NCI-H446 treated with DMSO at 0.1 percent for 48 hours (cell line): Measurements from ENCODE around the gene VPS35.
A peak's percentile ranks its signal among the peaks of the same experiment; 100 is the strongest.

Source experiments
- DNase-seq: peaks from one replicate; lab custom pipeline; 2025; lab: John Stamatoyannopoulos, UW

The VPS35 gene

DNA sequence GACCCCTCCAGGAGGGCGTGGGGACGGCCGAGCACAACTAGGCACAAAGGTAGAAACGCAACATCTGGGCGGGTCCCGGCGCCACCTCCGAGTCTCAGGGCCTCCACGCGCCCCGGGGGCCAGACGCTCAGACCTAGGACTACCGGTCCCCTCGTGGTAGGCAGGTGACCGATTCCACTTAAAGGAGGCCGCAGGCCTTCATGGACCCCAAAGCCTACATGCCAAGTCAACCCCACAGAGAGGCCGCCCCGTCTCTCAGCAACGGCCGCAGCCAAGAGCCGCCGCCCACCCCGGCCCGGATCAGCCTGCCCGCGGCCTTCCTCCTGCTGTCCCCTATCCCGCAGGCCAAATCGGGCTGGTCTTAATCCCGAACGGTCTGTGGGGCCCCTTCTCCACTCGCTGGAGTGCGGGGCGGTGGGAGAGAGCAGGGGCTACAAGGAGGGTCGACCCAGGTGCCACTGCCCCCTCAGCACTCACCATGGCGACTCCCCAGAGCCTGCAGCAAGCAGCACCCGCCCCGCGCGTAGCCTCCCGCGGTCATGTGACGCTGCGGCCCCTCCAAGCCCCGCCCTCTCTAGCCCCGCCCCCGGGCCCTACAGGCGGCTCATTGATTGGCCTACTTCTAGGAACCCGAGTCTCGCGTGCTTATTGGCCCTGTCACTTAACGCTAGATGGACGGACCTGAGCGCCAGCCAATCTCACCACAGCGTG is at the start of gene VPS35:
TSS of gene VPS35 (minus strand) at position 525 of the 711 bp plus-strand sequence. CDS start at position 480, 45 bp downstream.
- DNase-seq: peak; percentile 93

DNA sequence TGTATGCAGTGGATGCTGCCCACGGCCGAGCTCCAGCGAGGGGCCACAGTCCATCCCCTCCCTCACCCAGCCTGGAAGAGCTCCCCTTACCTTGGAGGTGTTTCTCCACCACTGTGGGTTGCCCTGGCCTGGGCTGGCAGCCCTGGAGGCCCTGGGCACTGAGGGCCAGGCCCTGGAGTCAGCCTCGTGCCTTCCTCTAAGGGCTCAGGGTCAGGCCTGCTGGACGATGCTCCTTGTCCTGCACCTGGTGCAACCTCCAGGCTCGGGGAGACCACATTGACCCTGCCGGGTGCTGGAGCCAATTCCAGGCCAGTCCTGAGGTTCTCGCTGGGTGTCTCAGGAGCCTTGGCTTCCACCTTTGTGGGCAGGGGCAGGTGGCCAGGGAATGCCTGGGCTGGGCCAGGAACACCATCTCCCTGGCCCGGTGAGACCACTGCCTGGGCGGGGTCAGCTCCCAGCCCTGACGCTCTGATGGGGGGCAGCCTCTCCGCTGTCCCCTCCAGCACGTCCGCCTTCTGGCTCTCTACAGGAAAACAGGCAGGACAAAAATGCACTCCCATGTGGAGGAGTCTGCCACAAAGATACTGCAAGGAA is 48.7 kb upstream of the VPS35 start:
- DNase-seq: no peak

DNA sequence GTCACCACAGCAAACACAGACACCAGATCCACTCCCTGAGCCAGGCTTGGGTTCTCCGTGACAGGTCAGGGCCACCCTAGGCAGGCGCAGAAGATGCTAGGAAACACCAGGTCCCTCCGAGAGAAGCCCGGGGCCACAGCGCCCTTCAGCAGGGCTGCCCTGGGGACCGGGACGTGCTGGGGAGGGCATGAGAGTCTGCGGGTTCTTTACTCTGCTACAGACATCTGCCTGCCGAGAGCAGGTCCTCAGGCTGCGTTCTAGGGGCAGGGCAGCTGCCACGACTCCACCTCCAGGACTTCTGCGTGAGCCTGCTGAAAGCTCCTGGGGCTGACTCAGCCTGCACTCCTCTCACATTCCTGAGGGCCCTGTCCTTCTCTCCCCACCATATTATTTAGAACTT is 47.7 kb upstream of the VPS35 start:
- no peak for DNase-seq

DNA sequence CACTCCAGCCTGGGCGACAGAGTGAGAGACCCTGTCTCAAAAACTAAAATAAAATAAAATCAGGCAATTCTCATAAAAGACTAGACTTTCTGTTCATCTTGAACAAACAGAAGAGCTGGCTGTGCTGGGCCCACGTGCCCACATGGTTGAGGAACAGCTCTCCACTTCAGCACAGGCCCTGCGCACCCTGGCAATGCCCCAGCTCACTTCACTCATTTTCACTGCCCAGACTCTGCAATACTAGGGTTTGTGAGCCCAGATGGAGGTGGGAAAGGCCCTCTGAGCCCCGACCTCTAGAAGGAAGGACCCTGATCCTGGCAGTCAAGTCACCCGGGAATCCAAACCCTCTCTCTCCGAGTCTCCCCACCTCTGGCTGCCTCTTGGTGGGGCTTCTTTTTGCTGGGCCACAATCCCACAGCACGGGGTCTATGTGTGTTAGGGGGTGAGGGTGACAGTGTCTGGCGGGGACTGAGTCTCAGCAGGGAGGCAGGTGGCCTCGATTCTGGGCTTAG is 44.4 kb upstream of the VPS35 start:
- no peak for DNase-seq

DNA sequence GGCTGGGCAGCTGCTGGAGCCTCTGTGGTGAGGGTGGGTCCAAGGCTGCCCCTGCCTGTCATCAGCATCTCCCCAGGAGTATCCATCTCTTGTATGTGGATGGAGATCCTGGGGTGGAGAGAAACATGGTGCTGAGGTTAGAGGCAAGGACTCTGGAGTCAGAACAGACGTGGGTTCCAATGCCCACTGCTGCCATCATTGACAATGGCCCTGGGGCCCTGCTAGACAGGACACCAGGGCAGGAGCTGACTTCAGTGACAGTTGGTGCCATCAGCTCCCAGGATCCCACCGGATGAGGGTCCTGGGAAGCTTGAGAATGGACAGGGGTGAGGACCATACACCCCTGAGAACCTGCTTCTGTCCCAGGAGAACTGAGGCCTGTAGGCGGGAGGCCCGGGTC is 43.6 kb upstream of the VPS35 start:
- no peak for DNase-seq

DNA sequence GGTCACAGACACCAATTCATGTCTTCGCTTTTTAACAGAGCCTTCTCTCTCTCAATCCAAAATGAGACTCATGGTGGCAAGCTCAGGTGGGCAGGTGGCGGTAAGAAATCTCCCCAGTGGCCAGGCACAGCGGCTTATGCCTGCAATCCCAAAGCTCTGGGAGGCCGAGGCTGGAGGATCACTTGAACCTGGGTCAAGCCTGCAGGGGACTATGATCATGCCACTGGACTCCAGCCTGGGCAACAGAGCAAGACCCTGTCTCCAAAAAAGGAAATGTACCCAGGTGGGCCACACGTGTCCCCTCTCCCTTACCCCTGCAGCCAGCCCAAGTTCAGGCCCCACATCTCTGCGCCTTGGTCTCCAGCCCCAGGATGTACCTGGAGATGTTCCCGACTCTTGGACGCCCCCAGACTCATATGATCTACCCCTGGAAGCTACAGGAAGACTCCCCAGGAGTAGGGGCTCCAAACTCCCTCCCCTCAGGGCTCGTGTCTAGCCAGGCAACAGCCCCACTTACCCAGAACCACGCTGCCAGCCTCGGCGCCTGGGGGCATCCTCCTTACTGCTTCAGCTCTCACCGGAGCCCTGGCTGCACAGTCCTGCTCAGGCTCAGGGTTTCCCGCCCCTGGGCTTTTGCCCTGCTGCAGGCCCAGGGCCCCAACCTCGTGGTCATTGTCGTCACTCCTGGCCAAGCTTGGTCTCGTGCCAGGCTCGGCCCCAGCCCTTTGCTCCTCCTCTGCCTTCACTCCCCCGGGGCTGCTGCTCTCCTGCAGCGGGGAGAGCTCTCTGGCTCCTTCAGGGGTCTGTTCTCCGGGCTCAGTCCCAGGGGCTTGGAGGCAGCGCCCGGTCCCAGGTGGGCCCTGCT is 42.9 kb upstream of the VPS35 start:
- no peak for DNase-seq

GRCh38 chr16:46730801-46731690 is 42.1 kb upstream of the VPS35 start:
- no peak for DNase-seq

GRCh38 chr16:46730126-46730525 is 41.1 kb upstream of the VPS35 start:
- no peak for DNase-seq

- DNase-seq: no peak
Observed at GRCh38 chr16:46729326-46729995, 40.5 kb upstream of the VPS35 start.

GRCh38 chr16:46728806-46729205 is 39.8 kb upstream of the VPS35 start:
- no peak for DNase-seq

DNA sequence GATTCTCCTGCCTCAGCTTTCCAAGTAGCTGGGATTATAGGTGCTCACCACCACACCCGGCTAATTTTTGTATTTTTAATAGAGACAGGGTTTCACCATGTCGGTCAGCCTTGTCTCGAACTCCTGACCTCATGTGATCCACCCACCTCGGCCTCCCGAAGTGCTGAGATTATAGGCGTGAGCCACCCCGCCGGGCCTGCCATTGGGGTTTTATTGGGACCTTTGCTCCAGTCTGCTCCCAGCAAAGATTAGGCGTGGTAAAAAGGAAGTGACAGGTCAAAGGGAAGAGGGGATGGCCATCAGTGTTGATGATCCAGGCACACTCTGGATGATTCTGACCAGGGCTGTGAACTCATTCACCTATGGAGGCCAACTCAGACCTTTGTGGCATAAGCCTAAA is 38.7 kb upstream of the VPS35 start:
- DNase-seq: no peak

- DNase-seq: no peak
Observed at GRCh38 chr16:46727184-46727583, 38.2 kb upstream of the VPS35 start.

- no peak for DNase-seq
Observed at GRCh38 chr16:46721885-46722284, 32.9 kb upstream of the VPS35 start.

GRCh38 chr16:46720619-46721018 is 31.6 kb upstream of the VPS35 start:
- DNase-seq: no peak

- no peak for DNase-seq
Observed at GRCh38 chr16:46719528-46719927, 30.6 kb upstream of the VPS35 start.

- DNase-seq: no peak
Observed at GRCh38 chr16:46718214-46718613, 29.2 kb upstream of the VPS35 start.

- DNase-seq: no peak
Observed at GRCh38 chr16:46717692-46718091, 28.7 kb upstream of the VPS35 start.

DNA sequence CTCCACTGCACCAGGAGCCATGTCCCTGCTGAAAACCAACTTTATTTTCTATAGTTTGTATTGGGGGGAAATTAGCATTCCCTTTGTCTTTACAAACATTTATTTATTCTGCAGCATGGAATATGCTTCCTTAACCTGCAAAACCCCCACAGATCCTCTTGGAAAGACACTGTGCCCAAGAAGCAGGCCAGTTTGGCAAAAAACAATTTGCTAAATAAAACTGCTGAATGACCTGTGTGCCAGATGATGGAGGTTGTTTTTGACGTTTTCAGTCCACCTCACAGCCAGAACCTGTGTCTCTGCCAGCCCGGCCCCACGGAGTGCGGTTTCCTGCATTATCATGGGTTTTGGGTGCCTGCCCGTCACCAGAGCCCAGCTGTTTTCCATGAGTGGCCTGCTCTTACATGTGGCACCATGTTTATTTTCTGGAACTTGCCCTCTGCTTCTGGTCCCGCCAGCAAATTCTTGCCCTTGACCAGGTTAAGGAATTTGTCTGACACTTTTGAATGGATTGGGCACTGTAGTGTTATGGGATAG is 26.9 kb upstream of the VPS35 start:
- no peak for DNase-seq

DNA sequence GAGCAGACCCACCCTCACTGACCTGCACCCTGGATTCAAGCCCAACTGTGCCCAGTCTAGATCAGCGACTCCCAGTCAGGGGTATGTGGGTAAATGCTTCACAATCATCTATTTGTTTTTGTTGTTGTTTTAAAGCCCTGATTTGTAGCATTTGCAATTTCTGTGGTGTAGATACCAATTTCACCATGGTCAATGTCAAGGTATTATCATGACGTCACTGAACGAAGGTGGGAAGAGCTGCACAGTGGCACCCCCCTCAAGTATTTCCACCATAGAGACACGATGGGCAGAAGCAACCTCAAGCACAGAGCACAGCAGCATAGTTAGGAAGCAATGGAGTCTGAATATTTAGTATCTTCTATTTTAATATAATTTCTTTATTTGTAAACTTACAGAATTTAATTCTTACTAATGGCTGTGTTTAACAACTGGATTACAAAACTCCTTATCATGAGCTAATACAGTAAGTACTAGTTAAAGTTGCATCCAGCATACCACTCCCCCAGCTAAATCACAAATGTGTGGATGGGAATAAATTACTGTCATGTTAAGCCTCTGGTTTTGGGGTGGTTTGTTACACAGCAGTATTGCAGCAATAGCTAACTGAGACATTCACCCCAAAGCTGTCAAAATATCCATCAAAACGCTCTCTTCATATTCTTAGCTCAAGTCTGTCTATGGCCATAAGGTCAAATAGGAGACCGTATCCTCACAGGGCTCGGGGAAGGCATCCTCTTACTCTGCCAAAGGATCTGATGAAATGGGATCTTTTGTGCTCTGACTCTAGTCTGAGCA is 26.0 kb upstream of the VPS35 start:
- no peak for DNase-seq

DNA sequence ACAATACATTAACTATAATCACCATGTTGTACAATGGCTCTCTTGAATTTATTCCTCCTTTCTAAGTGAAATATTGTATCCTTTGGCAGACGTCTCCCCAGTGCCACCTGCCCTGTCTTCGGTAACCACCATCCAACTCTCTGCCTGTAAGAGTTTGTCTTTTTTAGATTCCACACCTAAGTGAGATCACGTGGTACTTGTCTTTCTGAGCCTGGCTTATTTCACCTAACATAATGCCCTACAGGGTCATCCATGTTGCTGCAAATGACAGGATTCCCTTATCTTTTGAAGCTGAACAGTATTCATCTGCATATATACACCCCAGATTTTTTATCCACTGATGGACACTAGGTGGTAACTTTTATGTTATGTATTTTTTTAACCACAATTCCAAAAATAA is 24.7 kb upstream of the VPS35 start:
- no peak for DNase-seq
